ENCODE measurements around the gene KCNK3.

DNA sequence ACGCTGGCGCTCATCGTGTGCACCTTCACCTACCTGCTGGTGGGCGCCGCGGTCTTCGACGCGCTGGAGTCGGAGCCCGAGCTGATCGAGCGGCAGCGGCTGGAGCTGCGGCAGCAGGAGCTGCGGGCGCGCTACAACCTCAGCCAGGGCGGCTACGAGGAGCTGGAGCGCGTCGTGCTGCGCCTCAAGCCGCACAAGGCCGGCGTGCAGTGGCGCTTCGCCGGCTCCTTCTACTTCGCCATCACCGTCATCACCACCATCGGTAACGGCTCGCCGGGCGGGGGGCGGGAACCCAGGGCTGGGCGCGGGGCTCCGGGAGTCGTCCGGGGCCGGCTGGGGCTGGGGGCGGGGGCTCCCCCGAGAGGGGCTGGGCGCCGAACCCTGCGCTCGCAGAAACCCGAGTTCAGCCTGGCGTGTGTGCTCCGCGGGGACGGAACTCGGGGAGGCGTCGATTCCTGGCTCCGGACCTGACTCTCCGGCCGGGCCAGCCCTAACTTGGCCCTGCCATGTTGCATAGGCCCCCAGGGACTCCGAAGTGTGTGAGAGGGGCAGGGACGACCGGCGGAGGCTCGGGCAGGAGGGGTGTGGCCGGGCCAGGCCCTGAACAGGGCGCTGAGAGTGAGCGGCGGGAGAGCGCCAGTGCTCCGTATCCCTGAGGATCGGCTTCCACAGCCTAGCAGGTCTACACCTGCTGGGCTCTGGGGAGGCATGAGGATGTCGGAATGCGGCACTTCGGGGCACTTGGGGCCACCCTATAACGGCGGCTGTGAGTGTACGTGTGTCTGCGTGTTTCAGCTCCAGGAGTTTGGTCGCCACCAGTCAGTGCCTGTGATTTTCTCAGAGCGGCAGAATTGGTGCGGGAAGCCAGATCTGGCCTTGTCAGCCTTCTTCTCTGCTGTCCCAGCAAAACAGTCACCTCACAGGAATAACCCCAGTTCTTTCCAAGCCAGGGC, 651 bp downstream of the KCNK3 start:
- TF ChIP-seq EP300 (conservative IDR thresholded peaks at IDR 0.05; ENCODE audit: poor library complexity, severe bottlenecking) = no peak
- TF ChIP-seq EZH2 (IDR thresholded peaks at IDR 0.05; ENCODE audit: borderline replicate concordance, insufficient read depth, low read length, poor library complexity, severe bottlenecking) = no peak
